ENCODE data around the gene FRMD4A.

FRMD4A gene

DNA sequence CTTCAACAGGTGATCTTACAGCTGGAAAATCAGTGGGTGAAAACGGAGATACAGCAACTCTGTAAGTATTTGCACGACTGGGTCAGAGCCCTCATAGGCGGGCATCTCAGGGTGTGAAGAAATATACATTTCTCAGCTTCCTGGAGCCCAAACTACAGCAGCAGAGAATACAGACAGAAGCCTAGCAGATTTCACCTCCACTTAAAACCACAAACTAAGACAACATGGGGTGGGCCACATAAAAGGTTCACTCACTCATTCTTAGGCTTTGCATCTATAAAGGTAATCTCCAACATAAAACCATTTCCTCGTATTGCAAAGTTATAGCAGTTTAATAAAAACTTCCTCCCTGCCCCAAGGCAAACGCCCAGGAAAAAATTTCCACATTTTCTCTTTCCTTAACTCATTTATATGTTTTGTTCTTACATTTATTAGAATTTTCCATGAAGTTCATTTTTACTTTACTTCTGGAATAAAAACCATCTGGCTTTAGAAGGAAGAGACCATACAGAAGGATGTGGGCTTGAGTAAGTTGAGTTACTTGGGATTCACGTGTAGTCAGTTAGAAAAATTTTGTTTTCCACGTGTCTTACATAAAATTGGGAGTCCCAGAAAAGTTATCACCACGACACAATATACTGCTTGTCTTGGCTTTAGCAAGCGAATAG is 327.1 kb downstream of the FRMD4A start:
- no peak for TF ChIP-seq POLR2A (IDR thresholded peaks at IDR 0.05; ENCODE audit: extremely low read depth, insufficient read length)
- TF ChIP-seq, protein P1, sequence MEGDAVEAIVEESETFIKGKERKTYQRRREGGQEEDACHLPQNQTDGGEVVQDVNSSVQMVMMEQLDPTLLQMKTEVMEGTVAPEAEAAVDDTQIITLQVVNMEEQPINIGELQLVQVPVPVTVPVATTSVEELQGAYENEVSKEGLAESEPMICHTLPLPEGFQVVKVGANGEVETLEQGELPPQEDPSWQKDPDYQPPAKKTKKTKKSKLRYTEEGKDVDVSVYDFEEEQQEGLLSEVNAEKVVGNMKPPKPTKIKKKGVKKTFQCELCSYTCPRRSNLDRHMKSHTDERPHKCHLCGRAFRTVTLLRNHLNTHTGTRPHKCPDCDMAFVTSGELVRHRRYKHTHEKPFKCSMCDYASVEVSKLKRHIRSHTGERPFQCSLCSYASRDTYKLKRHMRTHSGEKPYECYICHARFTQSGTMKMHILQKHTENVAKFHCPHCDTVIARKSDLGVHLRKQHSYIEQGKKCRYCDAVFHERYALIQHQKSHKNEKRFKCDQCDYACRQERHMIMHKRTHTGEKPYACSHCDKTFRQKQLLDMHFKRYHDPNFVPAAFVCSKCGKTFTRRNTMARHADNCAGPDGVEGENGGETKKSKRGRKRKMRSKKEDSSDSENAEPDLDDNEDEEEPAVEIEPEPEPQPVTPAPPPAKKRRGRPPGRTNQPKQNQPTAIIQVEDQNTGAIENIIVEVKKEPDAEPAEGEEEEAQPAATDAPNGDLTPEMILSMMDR (IDR thresholded peaks at IDR 0.05; ENCODE audit: low read depth, low read length) = no peak
- TF ChIP-seq, protein P2, sequence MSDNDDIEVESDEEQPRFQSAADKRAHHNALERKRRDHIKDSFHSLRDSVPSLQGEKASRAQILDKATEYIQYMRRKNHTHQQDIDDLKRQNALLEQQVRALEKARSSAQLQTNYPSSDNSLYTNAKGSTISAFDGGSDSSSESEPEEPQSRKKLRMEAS (IDR thresholded peaks at IDR 0.05; ENCODE audit: low read depth, low read length) = no peak
- TF ChIP-seq MYC (IDR thresholded peaks at IDR 0.05; ENCODE audit: low read depth, low read length) = no peak

DNA sequence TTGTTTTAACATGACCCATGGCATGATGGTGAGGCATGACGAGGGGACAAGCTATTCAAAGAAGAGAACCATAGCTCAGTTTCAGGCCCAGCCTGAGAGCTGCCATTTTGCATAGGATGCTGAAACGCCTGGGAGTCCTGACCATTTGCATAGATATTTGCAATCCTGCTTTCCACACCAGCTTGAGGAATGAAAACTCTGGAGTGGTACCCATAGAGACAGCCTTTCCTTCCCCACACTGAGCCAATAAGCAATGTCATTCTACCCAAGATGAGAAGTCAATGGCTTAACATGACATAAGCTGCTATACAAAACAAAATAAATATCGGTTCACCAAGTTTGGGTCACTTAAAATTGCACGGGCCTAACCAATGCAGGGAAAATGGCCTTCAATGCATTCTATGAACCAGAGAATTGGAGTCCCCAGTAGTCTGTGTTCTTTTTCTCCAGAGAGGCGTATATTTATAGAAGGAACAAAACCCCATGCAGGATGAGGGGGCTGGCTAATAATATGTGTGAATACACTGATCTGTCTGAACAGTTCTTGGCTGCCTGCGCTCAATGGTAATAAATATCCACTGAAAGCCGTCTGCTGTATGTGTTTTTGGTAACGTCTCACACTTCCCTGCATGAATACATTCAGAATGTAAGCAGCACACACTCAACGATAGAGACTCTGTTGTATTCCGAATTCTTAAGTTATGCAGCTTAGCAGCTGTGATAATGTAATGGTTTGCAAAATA is 329.3 kb downstream of the FRMD4A start:
- TF ChIP-seq POLR2A (IDR thresholded peaks at IDR 0.05; ENCODE audit: extremely low read depth, insufficient read length) (no peak), MYC (IDR thresholded peaks at IDR 0.05; ENCODE audit: low read depth, low read length) (no peak)
- TF ChIP-seq, protein P2 (IDR thresholded peaks at IDR 0.05; ENCODE audit: low read depth, low read length) = no peak
- TF ChIP-seq, protein P1 (IDR thresholded peaks at IDR 0.05; ENCODE audit: low read depth, low read length) = no peak

More for the DNA sequence above, 327.1 kb downstream of the FRMD4A start:
- DNase-seq (ENCODE audit: low read depth) = no peak
- H3K4me3 ChIP-seq (ENCODE audit: low read depth, low read length) = no peak overlapping the region

DNA sequence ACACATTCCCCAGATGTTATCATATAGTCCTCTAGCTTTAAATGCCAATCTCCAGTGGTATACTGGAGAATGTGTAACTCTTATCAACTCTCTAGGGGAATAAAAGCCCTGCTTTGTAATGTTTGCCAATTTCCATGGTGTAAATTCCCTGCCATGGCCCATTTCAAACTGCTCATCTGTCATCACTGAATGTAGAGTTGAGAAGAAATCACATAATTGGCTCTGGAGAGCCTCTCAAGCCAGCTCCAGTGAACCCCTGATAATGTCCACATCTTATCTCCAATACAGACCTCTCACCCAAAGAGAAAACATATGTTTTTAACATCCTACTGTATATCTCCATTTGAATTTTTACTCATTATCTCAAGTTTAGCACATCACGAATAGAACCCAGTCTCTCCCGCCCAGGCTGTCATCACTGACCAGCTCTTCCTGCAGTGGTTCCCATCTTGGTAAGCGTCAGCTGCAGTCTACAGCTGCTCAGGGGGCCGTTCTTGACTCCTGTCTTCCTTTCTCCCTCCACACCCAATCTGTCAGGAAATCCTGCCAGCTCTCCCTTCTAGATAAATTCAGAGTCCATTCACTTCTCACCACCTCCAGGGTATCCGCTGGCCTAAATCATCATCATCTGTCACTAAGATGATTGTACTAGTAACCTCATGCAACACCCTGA is 332.4 kb downstream of the FRMD4A start:
- DNase-seq (ENCODE audit: low read depth) = no peak
- H3K4me3 ChIP-seq (ENCODE audit: low read depth, low read length) = no peak overlapping the region
- TF ChIP-seq POLR2A (IDR thresholded peaks at IDR 0.05; ENCODE audit: extremely low read depth, insufficient read length) (no peak), MYC (IDR thresholded peaks at IDR 0.05; ENCODE audit: low read depth, low read length) (no peak)
- TF ChIP-seq, protein P2 (IDR thresholded peaks at IDR 0.05; ENCODE audit: low read depth, low read length) = no peak
- TF ChIP-seq, protein P1 (IDR thresholded peaks at IDR 0.05; ENCODE audit: low read depth, low read length) = no peak

More for the DNA sequence above, 329.3 kb downstream of the FRMD4A start:
- DNase-seq (ENCODE audit: low read depth) = no peak
- H3K4me3 ChIP-seq (ENCODE audit: low read depth, low read length) = no peak overlapping the region

DNA sequence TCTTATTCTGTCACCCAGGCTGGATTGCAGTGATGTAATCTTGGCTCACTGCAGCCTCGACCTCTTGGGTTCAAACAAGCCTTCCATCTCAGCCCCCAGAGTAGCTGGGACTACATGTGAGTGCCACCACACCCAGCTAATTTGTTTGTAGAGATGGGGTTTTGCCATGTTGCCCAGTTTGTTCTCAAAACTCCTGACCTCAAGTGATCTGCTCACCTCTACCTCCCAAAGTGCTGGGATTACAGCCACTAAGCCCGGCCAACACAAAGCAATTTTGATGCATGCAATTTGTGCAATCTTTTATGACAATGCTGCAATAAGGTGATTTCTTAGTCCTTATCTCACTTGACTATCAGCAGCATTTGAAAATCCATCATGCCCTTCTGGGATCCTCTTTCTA is 333.1 kb downstream of the FRMD4A start:
- DNase-seq (ENCODE audit: low read depth) = no peak
- H3K4me3 ChIP-seq (ENCODE audit: low read depth, low read length) = no peak overlapping the region
- TF ChIP-seq, protein P1 (IDR thresholded peaks at IDR 0.05; ENCODE audit: low read depth, low read length) = no peak
- no peak for TF ChIP-seq MYC (IDR thresholded peaks at IDR 0.05; ENCODE audit: low read depth, low read length)
- TF ChIP-seq, protein P2 (IDR thresholded peaks at IDR 0.05; ENCODE audit: low read depth, low read length) = no peak
- TF ChIP-seq POLR2A (IDR thresholded peaks at IDR 0.05; ENCODE audit: extremely low read depth, insufficient read length) = no peak

DNA sequence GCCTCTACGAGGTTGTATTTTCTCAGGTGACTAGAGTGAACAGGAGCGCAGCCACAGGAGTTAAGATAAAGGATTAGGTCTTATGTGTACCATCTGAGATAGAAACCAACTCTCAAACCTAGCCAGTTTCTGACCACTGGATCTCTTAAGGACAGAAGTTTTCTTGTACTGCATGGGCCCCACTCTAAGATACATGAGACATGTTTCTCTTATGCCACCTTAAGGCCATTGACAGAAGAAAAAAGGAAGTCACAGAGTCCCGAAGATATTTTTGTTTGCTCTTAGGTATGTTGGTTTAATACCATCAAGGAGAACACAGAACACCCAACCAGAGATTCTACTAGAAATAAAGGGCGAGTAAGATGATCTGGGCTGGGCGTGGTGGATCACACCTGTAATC is 335.8 kb downstream of the FRMD4A start:
- TF ChIP-seq POLR2A (IDR thresholded peaks at IDR 0.05; ENCODE audit: extremely low read depth, insufficient read length) = no peak
- TF ChIP-seq, protein P1 (IDR thresholded peaks at IDR 0.05; ENCODE audit: low read depth, low read length) = no peak
- TF ChIP-seq, protein P2 (IDR thresholded peaks at IDR 0.05; ENCODE audit: low read depth, low read length) = no peak
- no peak for TF ChIP-seq MYC (IDR thresholded peaks at IDR 0.05; ENCODE audit: low read depth, low read length)
- no peak overlapping the region for H3K4me3 ChIP-seq (ENCODE audit: low read depth, low read length)
- DNase-seq (ENCODE audit: low read depth) = peak; percentile 2

Measured in NB4 (cell line).